Stimulated activated CD8-positive, alpha-beta memory T cell treated with anti-CD3 and anti-CD28 coated beads, Interleukin-15, amount 100 ng/mL, for 24 hours (primary cell): ENCODE results near the gene SEC24A.
"Not testable (repeated sequence)": the region's sequence is repeated elsewhere in the genome, so short reads cannot be mapped to it uniquely, and the experiment has no call there.

Experiments used
- DNase-seq: peaks from one replicate; pipeline ENCODE4 v3.0.0-alpha.2; 2020; ENCODE audit warnings: low read depth

SEC24A gene

DNA sequence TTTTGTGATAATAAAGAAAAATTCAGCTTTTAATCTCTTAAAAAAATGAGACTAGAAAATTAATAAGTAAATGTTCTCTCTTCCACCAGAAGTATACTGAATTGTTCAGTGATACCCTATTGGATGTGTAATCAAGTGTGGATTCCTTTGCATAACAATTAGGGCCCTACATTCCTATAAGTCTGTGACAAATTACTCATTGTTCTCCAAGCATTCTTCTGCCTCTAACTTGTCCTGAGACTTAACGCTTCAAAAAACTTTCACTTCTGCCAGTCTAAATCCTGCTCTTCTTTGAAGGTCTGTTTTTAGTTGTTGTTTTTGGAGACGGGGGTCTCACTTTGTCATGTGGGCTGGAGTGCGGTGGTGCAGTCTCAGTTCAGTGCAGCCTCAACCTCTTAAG lies 100.8 kb downstream of the SEC24A start:
- no peak for DNase-seq

- DNase-seq: no peak
Observed at GRCh38 chr5:134758176-134758503, 109.6 kb downstream of the SEC24A start.

- DNase-seq: peak; percentile 81
Observed at GRCh38 chr5:134758504-134759341, 110.1 kb downstream of the SEC24A start, which contains the start of gene DDX46. DDX46 (plus strand) TSS chr5:134758779; CDS start chr5:134758939, 160 bp downstream.

DNA sequence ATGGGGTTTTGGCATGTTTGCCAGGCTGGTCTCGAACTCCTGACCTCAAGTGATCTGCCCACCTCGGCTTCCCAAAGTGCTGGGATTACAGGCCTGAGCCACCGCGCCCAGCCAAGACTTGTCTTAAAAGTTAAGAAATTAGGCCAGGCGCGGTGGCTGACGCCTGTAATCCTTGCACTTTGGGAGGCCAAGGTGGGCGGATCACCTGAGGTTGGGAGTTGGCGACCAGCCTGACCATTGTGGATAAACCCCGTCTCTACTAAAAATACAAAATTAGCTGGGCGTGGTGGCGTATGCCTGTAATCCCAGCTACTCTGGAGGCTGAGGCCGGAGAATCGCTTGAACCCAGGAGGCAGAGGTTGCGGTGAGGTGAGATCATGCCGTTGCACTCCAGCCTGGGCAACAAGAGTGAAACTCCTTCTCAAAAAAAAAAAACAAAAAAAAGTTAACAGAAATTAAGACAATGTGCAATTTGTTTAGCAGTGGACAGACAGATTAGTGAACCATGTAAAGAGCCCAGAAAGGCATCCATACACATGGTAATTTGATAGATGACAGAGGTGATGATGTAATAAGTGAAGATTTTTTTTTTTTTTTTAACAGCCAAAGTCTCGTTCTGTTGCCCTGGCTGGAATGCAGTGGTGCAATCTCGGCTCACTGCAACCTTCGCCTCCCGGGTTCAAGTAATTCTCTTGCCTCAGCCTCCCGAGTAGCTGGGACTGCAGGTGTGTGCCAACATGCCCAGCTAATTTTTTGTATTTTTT lies 119.1 kb downstream of the SEC24A start:
- DNase-seq: not testable (repeated sequence)

GRCh38 chr5:134769206-134769605 lies 120.6 kb downstream of the SEC24A start:
- DNase-seq: no peak

- DNase-seq: no peak
Observed at GRCh38 chr5:134772461-134773125, 124.0 kb downstream of the SEC24A start.

DNA sequence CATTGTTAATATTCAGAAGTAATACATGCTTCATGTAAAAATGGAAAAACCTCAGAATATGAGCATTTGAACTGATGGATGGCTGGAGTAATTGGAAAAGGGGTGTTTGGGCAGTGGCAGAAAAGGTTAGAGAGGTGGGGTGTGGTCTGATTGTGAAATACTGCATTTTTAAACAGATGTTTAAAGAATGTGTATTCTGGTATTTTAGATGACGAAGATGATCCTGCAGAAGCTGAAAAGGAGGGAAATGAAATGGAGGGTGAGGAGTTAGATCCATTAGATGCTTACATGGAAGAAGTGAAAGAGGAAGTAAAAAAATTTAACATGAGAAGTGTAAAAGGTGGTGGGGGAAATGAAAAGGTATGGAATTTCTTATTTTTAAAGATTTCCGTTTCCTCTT lies 128.8 kb downstream of the SEC24A start:
- DNase-seq: no peak
